HG03432 (cell line): ENCODE results near the gene C1QTNF6.

ENCODE experiments used
- ATAC-seq: cut with Tn5 transposase; IDR thresholded peaks from one replicate; pipeline ENCODE4 v1.9.1; 2021; ENCODE audit warnings: mild to moderate bottlenecking, moderate library complexity; ENCODE audit not compliant: unreplicated experiment

Gene C1QTNF6

GRCh38 chr22:37224757-37225420, 36.8 kb upstream of the C1QTNF6 start:
- no peak for ATAC-seq

GRCh38 chr22:37223965-37224551, 36.0 kb upstream of the C1QTNF6 start:
- no peak for ATAC-seq

GRCh38 chr22:37222440-37222971, 34.5 kb upstream of the C1QTNF6 start:
- ATAC-seq: no peak

- no peak for ATAC-seq
Measured at GRCh38 chr22:37221424-37222333, 33.6 kb upstream of the C1QTNF6 start.

DNA sequence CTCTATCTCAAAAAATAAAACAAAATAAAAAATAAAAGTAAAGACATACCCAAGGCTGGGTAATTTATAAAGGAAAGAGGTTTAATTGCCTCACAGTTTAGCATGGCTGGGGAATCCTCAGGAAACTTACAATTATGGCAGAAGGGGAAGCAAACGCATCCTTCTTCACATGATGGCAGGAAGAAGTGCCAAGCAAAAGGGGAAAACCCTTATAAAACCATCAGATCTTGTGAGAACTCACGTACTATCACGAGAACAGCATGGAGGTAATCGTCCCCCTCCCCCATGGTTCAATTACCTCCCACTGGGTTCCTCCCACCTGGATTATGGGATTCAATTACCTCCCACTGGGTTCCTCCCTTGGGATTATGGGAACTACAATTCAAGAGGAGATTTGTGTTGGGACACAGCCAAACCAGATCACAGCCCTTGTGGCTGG, 32.5 kb upstream of the C1QTNF6 start:
- ATAC-seq: no peak

DNA sequence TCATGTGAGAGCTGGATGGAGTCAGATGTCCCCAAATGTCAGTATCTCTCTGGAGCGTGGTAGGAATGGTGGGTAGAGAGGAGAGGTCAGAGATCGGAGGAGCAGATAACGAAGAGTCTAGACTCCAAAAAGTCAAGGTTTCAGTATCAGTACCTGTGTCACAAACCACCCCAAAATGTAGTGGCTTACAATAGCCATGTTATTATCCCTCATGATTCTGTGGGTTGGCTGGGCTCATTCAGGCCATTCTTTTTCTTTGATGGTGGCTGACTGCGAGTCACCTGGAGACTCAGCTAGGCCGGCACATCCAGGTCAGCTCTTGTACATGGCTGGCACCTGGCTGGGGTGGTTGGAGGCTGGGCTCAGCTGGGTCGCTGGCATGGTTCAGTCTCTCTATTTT, 31.5 kb upstream of the C1QTNF6 start:
- peak; percentile 13 for ATAC-seq

- peak; percentile 80 for ATAC-seq
Measured at GRCh38 chr22:37218771-37219411, 30.8 kb upstream of the C1QTNF6 start.

GRCh38 chr22:37218399-37218770, 30.3 kb upstream of the C1QTNF6 start:
- no peak for ATAC-seq

GRCh38 chr22:37215890-37216289, 27.8 kb upstream of the C1QTNF6 start:
- no peak for ATAC-seq

DNA sequence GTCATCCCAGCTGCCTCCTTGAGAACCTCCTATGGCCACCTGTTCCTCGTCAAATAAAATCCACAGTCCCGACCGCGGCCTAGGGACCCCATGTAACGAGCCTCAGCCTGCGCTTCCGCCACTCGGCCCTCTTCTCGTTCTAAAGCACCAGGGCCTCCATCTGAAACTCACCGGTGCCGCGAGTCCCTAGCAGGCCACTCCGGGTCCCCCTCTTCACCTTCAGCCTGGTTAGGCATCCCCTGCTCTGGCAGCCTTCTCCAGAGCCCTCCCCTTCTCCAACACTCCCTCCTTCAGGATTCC, 26.6 kb upstream of the C1QTNF6 start:
- ATAC-seq: no peak

DNA sequence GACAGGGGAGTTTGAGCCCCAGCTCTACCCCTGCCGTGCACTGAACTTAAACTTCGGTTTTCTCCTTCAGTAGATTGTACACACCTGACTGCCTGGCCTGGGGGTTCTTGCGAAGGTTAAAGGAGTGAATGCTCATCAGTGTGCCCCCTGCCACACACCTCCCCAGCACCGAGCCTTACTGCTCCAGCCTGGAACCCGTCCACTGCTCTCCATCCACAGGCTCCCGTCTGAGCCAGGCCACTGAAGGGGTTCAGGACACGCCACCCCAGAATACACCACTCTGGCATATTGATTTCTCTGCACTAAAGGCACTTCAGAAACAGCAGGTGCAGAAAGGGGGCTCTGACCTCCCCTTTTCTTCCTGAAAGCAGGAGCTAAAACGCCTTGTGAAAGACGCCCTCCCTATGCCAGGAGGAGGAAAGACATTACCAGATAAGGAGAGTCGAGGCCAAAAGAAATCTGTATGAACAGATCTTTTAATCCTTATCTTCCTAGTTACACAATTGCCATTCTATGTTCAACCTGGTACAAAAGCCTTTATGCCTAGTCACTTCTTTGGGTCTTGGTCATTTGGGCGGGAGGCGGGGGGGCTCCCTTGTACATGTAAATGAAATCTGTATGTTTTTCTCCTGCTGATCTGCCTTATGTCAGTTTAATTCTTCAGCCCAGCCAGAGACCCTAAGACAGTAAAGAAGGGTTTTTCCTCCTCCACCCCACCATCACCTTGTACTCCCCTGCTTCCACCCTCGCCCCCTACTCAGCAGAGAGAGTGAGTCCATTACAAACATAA, 26.1 kb upstream of the C1QTNF6 start:
- no peak for ATAC-seq

GRCh38 chr22:37213218-37213855, 25.3 kb upstream of the C1QTNF6 start:
- no peak for ATAC-seq

GRCh38 chr22:37212174-37212906, 24.3 kb upstream of the C1QTNF6 start, which contains the start of gene SSTR3:
Gene SSTR3 (minus strand): TSS chr22:37212477. CDS start chr22:37207803, 4,674 bp downstream.
- ATAC-seq: no peak

GRCh38 chr22:37211866-37212173, 23.8 kb upstream of the C1QTNF6 start:
- ATAC-seq: no peak

- no peak for ATAC-seq
Measured at GRCh38 chr22:37211075-37211865, 23.2 kb upstream of the C1QTNF6 start.

GRCh38 chr22:37210041-37210803, 22.2 kb upstream of the C1QTNF6 start:
- ATAC-seq: no peak

GRCh38 chr22:37209140-37209845, 21.2 kb upstream of the C1QTNF6 start:
- ATAC-seq: no peak
